Adrenal gland (tissue), 12 donors: ENCODE measurements around the gene RAB3IL1. TPM values are rescaled to one million over a fixed set of nuclear protein-coding genes. Genes with fewer than 3 reads are reported as not detected.
A peak's percentile ranks its signal among the peaks of the same experiment; 100 is the strongest.

Experiments
- DNase-seq, 7 donors: peaks; one replicate each; pipeline ENCODE4 v3.0.0-alpha.2; 2019 to 2020
- H3K27ac ChIP-seq, 5 donors: fragments of 200-600 bp; sonication (generic) in 4 of 5; 1 replicate in 3 of 5; 2 replicates in 2 of 5; pipeline versions ENCODE4 v1.5.1 to v1.8.0; 2016 to 2020; ENCODE audit warnings: mild to moderate bottlenecking in 1 of 5
- H3K27me3 ChIP-seq: fragments of 200-600 bp; 2 replicates; pipeline ENCODE4 v1.8.0; 2021
- H3K36me3 ChIP-seq, 2 donors: fragments of 200-600 bp; replicated peaks in 1 of 2; 1 replicate in 1 of 2; 2 replicates in 1 of 2; pipeline versions ENCODE4 v1.5.1 to v1.8.0; 2018 to 2022
- H3K4me1 ChIP-seq, 2 donors: fragments of 200-600 bp; replicated peaks in 1 of 2; 1 replicate in 1 of 2; 2 replicates in 1 of 2; pipeline versions ENCODE4 v1.5.1 to v1.8.0; 2018 to 2021
- H3K4me3 ChIP-seq, 4 donors: fragments of 200-600 bp; sonication (generic) in 3 of 4; one replicate each; pipeline ENCODE4 v1.5.1; 2016 to 2018
- H3K9me3 ChIP-seq, 3 donors: fragments of 200-600 bp; sonication (generic) in 1 of 3; replicated peaks in 1 of 3; 1 replicate in 2 of 3; 2 replicates in 1 of 3; pipeline versions ENCODE4 v1.5.1 to v1.8.0; 2016 to 2021
- CTCF ChIP-seq, 6 experiments: fragments of 450-650 bp in 4 of 6; fragments of 200-600 bp in 2 of 6; sonication (generic) in 1 of 6; IDR thresholded peaks; 1 replicate in 5 of 6; 2 replicates in 1 of 6; pipeline versions ENCODE4 v1.5.1 to v1.8.0; 2016 to 2021; ENCODE audit warnings: antibody characterized with exemption in 6 of 6, mild to moderate bottlenecking in 2 of 6, moderate library complexity in 1 of 6
- POLR2A ChIP-seq, 2 donors: fragments of 450-650 bp; IDR thresholded peaks; one replicate each; pipeline ENCODE4 v1.6.1; 2017; ENCODE audit warnings: antibody characterized with exemption in 2 of 2, mild to moderate bottlenecking in 2 of 2, moderate library complexity in 1 of 2
- WGBS, 4 donors: extraction: QIAGEN DNeasy Blood & Tissue Kit in 2 of 4; methylation state at CpG; one replicate each; pipeline versions ENCODE4 v1.1.5 to v1.1.7; 2013 to 2017; 5-methylcytosine and 5-hydroxymethylcytosine counted together
- intact Hi-C, 2 donors: fragments of 100-400 bp; cut with DNase I; formaldehyde crosslinking; loops; one replicate each; pipeline versions ENCODE4 v1.14.1 to v1.15.0; 2022 to 2023
- polyA plus RNA-seq, 3 donors: library from polyadenylated mRNA; stranded (reverse); fragments of 200-250 nt in 2 of 3; fragments of 350-450 nt in 1 of 3; fragmentation: Illumina TruSeq in 1 of 3; extraction: RNeasy Lipid Tissue Mini Kit (QIAGEN cat#74804) in 1 of 3; gene quantifications; one replicate each; pipeline ENCODE4 v1.2.3, GENCODE V29; 2013 to 2014
- total RNA-seq, 9 donors: library from RNA; depleted of rRNA in 4 of 9; stranded (reverse); fragments of >200 nt in 4 of 9; fragments of 120-200 nt in 1 of 9; fragmentation: NEBNext Ultra II Directional in 1 of 9; extraction: Animal tissue kit (Norgen Biotek cat#: 25700) in 1 of 9; gene quantifications; one replicate each; pipeline versions ENCODE4 v1.1.0 to v1.2.4, GENCODE V29; 2013 to 2023
- donor health status: healthy with polysubstance abuse.
- donor health status: Bipolar disorder and iron deficiency.
- donor health status: DM: yes; HTN: yes; CAD: no.
- donor health status: DM: no; HTN: no; CAD: no.
- donor health status: DM: no; HTN: no; CAD: no.
- donor health status: DM: yes; HTN: yes; CAD: no.

RAB3IL1 gene
- total and polyA plus RNA-seq, 12 donors = 2.4 to 23.7 (median 17.5) TPM

GRCh38 chr11:61866958-61867343, 50.4 kb downstream of the RAB3IL1 start:
- intact Hi-C loops = no loop called here

GRCh38 chr11:61866231-61866957, 51.0 kb downstream of the RAB3IL1 start:
- peak overlapping the region in 3 of 5 donors; percentile 54 to 65 (median 62) for H3K27ac ChIP-seq
- DNase-seq = peak in 5 of 7 donors; percentile 55 to 72 (median 66)
- H3K27me3 ChIP-seq = no peaks in the 10 kb centered on the region
- TF ChIP-seq CTCF (IDR thresholded peaks at IDR 0.05) (no peak), POLR2A (IDR thresholded peaks at IDR 0.05) (no peak)
- no peaks in the 10 kb centered on the region for H3K9me3 ChIP-seq
- WGBS, 4 donors = 44 to 63% (median 52%) methylated on average over 4 to 18 of the region's 18 CpGs
- H3K4me3 ChIP-seq = no peak overlapping the region
- H3K4me1 ChIP-seq = peaks cover 3 to 10% of the 10 kb centered on the region in 2 donors
- peaks cover 0 to 39% of the 10 kb centered on the region in 2 donors for H3K36me3 ChIP-seq
- intact Hi-C loops = no loop called here

More at GRCh38 chr11:61866958-61867343, 50.4 kb downstream of the RAB3IL1 start:
- Histone ChIP-seq H3K36me3 (peaks cover 0 to 39% of the 10 kb centered on the region in 2 donors), H3K27ac (peak overlapping the region in 2 of 5 donors; percentile 54 to 65), H3K4me1 (peaks cover 6 to 12% of the 10 kb centered on the region in 2 donors), H3K9me3 (no peaks in the 10 kb centered on the region), H3K4me3 (no peak overlapping the region), H3K27me3 (no peaks in the 10 kb centered on the region)
- no peak for TF ChIP-seq CTCF (IDR thresholded peaks at IDR 0.05)
- no peak for TF ChIP-seq POLR2A (IDR thresholded peaks at IDR 0.05)
- DNase-seq = no peak
- 86 to 91% (median 90%) methylated on average over 5 to 6 of the region's 6 CpGs for WGBS, 4 donors

- Histone ChIP-seq H3K36me3 (peaks cover 0 to 47% of the 10 kb centered on the region in 2 donors), H3K4me3 (no peak overlapping the region), H3K27ac (peak overlapping the region in 3 of 5 donors; percentile 32 to 65 (median 62)), H3K4me1 (peaks cover 0 to 5% of the 10 kb centered on the region in 2 donors), H3K9me3 (no peaks in the 10 kb centered on the region), H3K27me3 (no peaks in the 10 kb centered on the region)
- no peak for TF ChIP-seq CTCF (IDR thresholded peaks at IDR 0.05)
- no peak for TF ChIP-seq POLR2A (IDR thresholded peaks at IDR 0.05)
- DNase-seq = no peak
- WGBS, 4 donors = 87 to 95% (median 92%) methylated on average over 8 to 20 of the region's 20 CpGs
- intact Hi-C loops = no loop called here
These were observed 52.3 kb downstream of the RAB3IL1 start for GRCh38 chr11:61864814-61865775.

GRCh38 chr11:61863548-61864081, 53.8 kb downstream of the RAB3IL1 start:
- H3K4me1 ChIP-seq = peaks cover 0 to 8% of the 10 kb centered on the region in 2 donors
- TF ChIP-seq CTCF (IDR thresholded peaks at IDR 0.05) = no peak
- TF ChIP-seq POLR2A (IDR thresholded peaks at IDR 0.05) = no peak
- H3K27me3 ChIP-seq = no peaks in the 10 kb centered on the region
- no peak overlapping the region for H3K4me3 ChIP-seq
- peaks cover 0 to 60% of the 10 kb centered on the region in 2 donors for H3K36me3 ChIP-seq
- WGBS, 4 donors = 81 to 93% (median 89%) methylated on average over 12 to 13 of the region's 13 CpGs
- no peaks in the 10 kb centered on the region for H3K9me3 ChIP-seq
- H3K27ac ChIP-seq = peak overlapping the region in 1 of 5 donors; percentile 16
- intact Hi-C loops = no loop called here
- no peak for DNase-seq
